Activated CD4-positive, CD25-positive, alpha-beta regulatory T cell treated with anti-CD3 and anti-CD28 coated beads, Interleukin-2, amount 50 U/mL, for 72 hours (primary cell): ENCODE data around the gene IL17RE.
"Not testable (repeated sequence)": the region's sequence is repeated elsewhere in the genome, so short reads cannot be mapped to it uniquely, and the experiment has no call there.

Experiments used
- DNase-seq: peaks from one replicate; pipeline ENCODE4 v3.0.0; 2021

Gene IL17RE

DNA sequence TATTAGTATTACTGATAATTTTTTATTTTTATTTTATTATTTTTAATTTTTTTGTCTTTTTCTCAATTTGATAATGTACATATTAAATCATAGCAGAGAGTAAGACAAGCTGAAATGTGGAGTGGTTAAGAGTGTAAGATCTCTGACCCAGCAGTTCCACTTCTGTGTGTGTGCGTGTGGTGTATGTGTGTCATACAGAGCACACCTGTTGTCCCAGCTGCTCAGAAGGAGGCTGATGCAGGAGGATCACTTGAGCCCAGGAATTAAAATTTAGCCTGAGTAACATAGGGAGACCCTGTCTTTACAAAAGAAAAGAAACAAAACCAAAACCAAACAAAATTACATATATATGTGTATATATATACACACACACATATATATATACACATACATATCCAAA, 21.2 kb upstream of the IL17RE start:
- DNase-seq: no peak

DNA sequence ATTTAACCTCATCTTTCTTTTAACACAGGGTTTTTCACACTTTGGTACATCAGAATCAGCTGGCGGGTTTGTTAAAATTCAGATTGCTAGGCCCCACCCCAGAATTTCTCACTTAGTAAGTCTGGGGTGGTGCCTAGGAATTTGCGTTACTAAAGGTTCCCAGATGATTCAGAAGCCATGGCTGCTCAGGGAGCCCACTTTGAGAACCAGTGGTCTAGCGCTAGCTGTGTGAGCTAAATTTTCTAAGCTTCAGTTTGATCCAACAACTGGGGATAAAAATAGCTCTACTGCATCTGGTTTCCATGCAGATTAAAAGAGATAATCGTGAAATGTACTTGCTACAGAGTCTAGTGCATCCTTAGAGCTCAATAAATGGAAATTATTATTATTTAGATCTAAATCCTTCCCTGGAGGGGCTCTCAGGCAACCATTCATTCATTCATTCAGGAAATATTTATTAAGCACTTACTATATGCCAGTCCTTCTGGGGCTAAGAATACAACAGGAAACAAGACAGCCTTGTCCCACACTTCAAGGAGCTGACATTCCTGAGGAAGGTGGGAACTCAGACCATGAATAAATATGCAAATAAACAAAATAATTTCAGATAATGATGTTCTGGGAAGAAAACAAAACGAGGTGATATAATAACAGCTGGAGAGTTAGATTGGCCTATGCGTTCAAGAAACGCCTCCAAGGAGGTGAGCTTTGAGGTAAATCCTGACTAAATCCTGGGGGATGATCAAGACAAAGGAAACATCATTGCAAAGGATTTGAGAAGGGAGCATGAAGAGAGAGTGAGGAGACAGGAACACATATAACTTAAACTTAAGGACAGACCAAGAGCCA, 18.7 kb upstream of the IL17RE start:
- DNase-seq: no peak

DNA sequence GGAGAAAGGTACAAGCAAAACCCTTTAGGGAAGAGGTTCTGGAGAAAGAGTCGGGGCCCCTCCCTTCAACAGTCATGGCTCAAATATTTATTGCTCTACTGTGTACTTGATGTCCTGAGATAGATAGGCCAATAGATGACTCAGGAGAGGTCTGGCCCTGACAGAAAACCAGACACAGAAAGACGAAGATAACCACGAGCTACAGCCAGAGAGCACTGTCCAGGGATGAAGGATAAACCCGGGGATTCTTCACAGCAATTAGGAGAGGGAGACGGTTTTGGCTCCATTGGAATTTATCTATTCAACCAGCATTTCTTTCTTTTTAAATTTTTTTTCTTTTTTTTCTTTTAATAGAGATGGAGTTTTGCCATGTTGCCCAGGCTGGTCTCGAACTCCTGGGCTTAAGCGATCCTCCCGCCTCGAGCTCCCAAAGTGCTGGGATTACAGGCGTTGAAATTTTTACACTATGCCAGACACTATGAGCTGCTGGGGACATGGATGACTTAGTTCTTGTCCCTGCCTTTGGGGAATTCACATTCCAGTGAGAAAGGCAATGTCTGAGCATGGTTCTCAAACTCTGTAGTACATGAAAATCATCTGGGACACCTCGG, 18.0 kb upstream of the IL17RE start:
- DNase-seq: no peak

DNA sequence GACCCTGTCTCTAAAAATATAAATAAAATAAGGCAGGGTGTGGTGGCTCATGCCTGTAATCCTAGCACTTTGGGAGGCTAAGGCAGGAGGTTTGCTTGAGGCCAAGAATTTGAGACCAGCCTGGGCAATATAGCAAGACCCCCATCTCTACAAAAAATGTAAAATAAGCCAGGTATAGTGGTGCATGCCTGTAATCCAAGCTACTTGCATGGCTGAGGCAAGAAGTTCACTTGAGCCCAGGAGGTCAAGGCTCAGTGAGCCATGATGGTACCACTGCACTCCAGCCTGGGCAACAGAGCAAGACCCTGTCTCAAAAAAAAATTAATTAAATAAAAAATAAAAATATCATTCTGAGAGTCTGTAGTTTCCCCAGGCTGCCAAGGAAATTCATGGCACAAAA, 16.3 kb upstream of the IL17RE start:
- no peak for DNase-seq

DNA sequence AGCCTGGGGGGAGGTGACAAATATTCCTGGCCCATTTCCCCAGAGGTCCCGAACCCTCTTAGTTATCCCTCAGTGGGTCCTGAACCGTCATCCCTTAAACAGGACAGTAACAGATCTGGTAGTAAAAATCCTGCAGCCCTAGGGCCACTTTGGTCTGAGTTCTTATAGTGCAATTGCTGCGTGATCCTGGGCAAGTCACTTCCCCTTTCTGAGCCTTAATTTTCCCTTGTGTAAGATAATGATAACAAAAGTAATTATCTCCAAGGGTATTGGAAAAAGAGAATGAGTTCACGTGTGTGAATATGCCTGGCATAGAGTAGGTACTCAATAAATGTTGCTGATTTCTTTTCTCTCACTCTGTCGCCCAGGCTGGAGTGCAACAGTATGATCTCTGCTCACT, 15.2 kb upstream of the IL17RE start:
- DNase-seq: no peak

DNA sequence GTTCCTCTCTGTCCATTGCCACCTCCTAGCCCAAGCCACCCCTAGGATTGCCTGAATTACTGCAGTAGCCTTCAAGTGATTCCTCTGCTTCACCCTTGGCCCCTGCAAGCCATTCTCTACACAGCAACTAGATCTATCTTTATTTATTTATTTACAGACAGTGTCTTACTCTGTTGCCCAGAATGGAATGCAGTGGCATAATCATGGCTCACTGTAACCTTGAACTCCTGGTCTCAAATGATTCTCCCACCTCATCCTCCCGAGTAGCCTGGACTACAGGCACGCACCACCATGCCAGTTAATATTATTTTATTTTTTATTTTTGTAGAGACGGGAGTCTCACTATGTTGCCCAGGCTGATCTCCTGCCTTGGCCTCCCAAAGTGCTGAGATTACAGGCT, 14.1 kb upstream of the IL17RE start:
- DNase-seq: no peak

DNA sequence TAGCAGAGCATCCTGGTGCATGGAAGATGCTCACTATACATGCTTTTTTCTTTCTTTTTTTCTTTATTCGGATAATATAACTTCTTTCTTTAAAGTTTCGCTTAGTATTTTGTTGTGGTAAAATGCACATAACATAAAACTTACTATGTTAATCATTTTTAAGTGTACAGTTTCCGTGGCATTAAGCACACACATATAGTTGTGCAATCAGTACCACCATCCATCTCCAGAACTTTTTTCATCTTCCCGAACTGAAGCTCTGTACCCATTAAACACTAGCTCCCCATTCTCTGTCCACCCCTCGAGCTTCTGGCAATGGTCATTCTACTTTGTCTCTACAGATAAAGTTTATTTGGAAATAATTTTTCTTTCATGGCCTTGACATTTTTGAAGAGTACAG, 13.2 kb upstream of the IL17RE start:
- no peak for DNase-seq

DNA sequence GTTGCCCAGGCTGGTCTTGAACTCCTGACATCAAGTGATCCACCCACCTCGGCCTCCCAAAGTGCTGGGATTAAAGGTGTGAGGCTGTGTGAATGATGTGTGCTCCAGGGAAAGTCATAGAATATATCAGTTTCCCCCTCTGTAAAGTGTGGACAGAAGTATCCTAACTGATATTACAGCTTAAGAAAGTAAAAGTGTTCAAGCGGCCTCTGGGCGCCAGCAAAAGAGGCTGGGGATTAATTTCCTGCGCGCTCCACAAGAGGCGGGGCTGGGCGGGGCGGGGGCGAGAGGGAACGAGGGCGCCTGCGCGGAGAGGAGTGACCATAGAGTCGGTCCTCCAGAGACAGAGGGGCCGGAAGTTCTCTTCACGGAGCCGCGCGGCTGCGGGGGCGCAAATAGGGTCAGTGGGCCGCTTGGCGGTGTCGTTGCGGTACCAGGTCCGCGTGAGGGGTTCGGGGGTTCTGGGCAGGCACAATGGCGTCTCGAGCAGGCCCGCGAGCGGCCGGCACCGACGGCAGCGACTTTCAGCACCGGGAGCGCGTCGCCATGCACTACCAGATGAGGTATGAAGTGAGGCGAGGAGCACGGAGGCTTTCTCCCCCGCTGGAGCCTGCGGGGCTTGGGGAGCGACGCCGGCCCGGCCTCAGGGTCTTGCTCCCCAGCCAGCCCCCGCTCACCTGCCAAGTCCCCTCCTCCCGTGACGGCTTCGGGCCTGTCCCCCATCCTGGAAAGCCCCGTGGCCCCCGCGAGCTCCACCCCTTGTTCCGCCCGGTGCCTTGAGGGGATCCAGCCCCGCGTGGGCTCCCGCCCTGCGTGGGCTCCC, 12.2 kb upstream of the IL17RE start, which contains the start of gene JAGN1:
Gene JAGN1, plus strand, starts transcription at position 362 of the 823 bp plus-strand sequence. Its CDS starts 113 bp downstream, at position 475.
- peak; percentile 90 for DNase-seq

DNA sequence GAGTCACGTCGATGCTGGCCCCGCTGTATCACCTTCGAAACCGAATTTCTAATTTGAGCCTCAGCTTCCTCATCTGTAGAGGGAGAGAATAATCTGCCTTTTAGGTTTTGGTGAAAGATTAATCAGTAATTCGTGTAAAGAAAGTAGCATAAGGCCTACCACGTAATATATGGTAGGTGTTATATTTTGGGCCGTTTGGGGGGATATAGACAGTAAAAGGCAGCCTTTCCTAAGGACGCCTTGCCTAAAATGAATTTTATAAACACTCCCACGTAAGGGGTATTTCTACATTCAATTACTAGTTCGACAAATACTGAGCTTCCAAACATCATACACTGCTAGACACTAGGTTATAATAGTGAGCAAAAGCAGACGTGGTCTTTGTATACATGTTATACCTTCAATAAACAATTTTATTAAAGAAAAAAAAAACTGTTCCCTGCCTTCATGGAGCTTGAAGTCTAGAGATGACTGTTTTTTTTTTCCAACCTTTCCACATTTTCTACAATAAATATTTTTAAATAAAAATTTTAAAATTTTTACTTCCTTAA, 11.5 kb upstream of the IL17RE start:
- no peak for DNase-seq

DNA sequence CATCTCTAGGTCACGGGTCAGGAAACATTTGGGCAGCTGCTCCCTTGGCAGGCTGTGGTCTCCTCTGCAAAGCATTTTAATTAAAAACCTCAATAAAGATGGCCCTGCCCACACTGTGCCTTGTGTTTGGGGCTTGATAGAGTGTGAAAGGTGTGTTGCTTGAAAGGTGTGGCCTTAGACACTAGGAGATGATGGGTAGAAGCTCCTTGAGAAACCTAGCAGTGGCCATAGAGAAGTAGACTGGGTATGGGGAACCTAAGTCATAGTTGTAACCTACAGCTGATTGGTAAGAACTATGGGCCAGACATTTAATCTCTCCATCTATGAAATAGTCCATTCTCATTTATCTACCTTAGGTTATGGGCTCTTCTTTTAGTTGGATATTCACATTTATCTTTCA, 8.9 kb upstream of the IL17RE start:
- DNase-seq: no peak

DNA sequence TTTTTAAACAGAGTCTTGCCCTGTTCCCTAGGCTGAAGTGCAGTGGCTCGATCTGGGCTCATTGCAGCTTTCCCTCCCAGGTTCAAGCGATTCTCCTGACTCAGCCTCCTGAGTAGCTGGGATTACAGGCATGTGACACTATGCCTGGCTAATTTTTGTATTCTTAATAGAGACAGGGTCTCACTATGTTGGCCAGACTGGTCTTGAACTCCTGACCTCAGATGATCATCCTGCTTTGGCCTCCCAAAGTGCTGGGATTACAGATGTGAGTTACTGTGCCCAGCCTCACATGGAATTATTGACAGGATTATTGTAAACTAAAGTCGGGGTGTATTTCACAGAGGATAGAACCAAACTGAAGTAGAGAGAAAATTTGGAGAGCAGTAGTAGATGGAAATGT, 6.9 kb upstream of the IL17RE start:
- not testable (repeated sequence) for DNase-seq

DNA sequence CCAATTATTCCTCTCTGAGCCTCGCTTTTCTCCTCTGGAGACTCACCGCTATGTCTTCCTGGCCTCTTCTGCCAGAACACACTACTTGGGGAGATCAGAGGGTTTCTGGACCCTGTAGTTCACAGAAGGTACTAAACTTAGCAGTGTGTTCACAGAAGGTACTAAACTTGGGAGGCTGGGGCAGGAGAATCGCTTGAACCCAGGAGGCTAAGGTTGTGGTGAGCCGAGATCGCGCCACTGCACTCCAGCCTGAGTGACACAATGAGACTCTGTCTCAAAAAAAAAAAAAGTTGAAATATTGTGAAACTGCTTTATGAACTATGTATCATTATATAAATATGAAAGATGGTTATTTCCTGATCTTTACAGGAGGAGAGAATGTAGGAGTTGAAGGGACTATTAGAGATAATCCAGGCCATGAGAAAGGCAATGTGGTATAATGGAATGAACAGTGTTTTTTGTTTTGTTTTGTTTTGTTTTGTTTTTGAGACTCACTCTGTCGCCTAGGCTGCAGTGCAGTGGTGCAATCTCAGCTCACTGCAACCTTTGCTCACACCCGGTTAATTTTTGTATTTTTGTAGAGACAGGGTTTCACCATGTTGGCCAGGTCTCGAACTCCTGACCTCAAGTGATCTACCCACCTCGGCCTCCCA, 5.8 kb upstream of the IL17RE start:
- not testable (repeated sequence) for DNase-seq

DNA sequence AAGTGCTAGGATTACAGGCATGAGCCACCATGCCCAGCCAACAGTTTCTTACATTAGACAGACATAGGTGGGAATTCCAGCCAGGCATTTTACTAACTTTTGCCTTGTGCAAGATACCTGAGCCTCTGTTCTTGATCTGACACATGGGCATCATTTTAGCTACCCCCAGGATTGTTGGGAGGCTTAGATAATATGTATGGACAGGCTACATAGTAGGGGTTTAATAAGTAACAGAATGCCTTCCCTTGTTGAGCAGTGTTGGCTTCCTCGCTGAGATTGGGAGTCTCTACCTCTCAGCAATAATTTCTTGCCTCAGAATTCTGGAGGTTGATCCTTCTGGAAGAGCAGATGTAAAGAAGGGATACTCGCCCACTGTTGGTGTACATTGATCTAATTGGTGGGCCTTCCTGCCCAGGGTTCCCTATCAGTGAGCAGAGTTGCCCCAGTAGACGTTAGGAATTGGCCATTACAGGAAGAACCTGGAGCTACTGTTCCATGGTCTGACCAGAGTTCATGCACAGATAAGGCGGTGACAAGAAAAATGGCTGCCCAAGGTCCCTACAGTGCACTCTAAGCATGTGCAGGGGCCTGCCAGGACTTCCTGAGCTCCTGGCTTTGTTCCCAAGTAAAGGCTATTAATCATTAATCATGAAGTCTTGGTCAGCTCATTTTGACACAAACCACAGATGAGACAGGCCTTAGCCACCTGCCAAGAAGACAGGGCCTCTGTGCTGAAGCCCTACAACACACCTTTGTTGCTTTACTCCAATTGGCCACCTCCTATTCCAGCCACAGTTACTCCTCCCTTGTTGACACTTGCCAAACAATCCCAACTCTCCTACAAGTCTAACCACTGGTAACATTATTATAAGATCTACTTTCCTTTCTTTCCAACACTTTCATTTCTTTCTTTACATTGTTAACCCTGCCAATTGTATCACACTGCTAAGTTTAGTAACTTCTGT, 5.0 kb upstream of the IL17RE start:
- DNase-seq: no peak

DNA sequence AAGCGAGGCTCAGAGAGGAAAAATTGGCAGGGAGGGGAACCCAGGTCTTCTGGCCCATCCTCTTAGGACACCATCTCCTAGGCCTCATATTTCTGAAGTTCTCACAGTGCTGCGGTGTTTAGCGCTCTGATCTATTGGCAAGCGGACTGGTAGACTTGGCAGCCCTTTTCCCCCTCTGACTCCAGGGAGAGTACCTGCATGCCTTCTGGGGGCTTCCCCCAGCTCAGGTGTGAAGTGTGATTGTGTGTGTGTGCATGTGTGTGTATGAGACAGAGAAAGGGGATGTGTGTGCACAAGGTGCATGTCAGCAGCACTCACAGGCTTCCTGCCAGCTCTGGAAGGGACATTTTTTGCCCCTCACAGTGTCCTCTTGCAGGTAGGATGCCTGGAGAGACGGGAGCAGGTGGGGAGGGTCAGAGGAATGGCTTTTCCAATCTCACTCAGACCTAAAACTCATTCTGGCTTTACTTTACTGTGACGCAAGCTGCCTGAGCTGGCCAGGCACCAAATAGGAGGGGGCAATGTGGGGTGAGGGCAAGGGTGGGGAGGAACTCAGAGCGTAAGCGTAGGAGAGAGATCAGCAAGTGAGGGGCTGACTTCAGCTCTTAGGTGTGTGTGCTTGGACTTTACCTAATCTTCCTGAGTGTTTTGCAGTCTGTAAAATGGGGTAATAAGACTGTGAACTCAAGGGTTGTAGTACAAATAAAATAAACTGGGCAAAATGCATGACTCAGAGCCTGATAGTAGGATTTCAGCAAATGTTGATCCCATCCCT, 4.0 kb upstream of the IL17RE start:
- DNase-seq: no peak

DNA sequence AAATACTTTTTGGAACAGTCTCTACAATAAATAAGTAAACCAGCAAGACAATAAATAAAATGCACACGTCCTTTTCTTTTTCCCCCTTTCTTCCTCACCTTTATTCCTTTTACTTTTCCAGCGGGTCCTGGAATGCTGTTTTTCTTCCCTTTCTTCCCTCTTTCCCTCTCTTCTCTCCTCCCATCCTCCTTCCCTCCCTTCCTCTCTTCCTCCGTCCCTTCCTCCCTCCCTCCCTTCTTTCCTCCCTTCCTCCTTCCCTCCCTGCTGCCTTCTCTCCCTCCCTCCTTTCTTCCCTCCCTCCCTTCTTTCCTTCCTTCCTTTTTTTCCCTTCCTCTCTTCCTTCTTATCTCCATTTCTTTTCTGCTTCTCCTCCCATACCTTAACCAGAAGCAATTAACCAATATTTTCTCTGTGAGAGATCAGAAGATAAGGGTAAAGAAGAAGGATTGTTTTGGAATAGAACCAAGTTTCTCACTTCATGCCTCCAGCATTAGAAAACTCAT, 3.3 kb upstream of the IL17RE start:
- no peak for DNase-seq

DNA sequence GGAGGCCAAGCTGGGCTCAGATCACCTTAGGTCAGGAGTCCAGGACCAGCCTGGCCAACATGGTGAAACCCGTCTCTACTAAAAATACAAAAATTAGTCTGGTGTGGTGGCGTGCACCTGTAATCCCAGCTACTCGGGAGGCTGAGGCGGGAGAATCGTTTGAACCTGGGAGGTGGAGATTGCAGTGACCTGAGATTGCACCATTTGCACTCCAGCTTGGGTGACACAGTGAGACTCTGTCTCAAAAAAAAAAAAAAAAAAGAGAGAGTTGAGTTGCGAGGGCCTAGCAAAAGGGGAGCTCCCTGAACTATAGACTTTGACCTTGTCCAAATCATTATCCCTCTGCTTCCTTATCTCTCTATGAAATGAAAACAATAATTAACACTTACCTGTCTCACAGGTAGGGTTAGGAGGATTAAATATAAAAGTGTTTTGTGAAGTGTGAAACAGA, 1.7 kb upstream of the IL17RE start:
- DNase-seq: not testable (repeated sequence)

DNA sequence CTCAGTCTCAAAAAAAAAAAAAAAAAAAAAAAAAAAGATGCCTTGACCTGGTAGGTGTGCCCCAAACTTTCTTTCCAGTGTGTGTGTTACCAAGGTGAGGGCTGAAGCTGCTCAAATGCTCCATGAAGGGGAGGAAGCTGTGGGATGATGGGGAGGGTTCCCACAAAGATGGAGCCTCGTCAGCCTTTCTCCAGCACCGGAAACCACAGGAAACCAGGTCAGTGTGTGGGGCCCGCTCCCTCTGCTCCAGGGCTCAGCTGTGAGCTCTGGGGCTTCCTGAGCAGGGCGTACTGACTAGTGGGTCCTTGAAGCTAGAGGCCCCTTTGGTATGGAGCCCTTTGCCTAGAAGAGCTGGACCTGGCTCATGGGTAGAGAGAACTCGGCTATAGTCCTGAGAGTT, 681 bp upstream of the IL17RE start:
- no peak for DNase-seq

DNA sequence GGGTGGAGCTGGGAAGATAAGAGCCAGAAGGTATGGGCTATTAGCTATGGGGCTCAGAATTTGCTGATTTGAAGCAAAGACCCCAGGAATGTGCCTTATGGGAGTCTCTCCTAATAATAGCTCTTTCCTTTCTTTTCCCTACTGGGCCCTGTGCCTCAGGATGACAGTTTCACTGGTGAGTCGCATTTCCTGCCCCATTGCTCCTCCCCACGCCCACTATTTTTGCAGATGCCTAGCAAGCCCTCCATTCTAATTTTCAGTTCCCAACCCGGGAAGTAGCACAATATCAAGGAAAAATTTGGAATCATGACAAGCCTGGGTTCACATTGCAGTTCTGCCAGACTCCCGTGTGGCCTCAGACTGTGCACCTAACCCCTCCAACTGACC, 583 bp downstream of the IL17RE start:
- no peak for DNase-seq

DNA sequence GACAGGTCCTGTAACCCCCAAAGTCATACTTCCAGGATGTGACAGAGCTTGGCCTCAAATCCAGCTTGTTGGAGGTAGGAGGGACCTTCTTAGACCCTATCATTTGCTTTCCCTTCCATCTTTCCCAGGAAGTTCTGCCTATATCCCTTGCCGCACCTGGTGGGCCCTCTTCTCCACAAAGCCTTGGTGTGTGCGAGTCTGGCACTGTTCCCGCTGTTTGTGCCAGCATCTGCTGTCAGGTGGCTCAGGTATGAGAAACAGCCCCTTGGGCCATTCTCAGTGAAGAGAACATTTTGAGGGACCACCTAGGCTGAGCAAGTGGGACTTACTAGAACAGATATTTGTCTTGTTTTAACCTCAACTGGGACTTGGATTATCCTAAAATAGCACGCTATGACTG, 1.3 kb downstream of the IL17RE start:
- no peak for DNase-seq

DNA sequence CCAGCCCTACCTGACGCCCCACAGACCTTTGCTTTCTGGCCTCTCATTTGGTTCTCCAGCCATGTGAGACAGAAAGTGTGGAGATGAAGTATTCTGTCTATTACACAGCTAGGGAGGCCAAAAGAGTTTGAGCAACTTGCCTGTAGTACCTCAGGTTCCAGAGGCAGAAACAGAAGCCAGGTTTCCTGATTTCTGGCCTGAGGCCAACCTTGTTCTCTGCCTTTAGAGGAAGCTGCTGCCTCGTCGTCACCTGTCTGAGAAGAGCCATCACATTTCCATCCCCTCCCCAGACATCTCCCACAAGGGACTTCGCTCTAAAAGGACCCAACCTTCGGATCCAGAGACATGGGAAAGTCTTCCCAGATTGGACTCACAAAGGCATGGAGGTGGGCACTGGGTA, 3.8 kb downstream of the IL17RE start:
- DNase-seq: no peak

DNA sequence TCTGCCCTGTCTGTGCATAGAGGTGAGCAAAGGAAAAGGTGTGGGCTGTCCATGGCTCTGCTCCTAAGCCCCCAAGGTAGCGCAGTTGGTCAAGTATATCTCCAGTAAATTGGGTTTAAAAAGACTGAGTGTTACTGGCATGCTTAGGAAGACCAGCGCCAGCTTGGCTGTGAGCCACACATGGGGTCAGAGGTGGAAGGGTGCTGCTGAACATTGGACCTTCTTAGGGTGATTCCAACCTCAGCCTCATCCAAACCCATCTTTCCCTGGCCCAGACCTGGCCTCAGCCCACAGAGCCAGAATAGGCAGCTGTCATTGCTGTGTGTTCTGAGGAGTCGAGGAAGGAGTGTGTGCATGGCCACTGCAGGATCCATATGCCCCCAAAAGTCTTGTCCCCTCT, 5.6 kb downstream of the IL17RE start:
- DNase-seq: no peak
